EH (cell line): ENCODE measurements around the gene KIAA1958.

Experiments used
- DNase-seq: peaks from one replicate; pipeline ENCODE4 v3.0.0-alpha.2; 2015; ENCODE audit warnings: low read depth

Gene KIAA1958

DNA sequence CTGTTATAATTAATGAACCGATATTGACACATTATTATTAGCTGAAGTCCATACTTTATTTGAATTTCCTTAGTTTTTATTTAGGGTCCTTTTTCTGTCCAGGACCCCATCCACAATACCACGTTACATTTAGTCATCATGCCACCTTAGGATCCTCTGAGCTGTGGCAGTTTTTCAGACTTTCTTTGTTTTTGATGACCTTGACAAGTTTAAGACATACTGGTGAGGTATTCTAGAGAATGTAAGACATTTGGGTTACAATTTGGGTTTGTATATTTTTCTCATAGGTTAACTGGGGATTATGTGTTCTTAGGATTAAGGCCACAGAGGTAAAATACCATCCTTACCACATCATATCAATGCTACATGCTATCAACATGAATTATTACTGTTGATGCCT, 42.7 kb downstream of the KIAA1958 start:
- no peak for DNase-seq

GRCh38 chr9:112530751-112531205, 44.2 kb downstream of the KIAA1958 start:
- peak; percentile 43 for DNase-seq

DNA sequence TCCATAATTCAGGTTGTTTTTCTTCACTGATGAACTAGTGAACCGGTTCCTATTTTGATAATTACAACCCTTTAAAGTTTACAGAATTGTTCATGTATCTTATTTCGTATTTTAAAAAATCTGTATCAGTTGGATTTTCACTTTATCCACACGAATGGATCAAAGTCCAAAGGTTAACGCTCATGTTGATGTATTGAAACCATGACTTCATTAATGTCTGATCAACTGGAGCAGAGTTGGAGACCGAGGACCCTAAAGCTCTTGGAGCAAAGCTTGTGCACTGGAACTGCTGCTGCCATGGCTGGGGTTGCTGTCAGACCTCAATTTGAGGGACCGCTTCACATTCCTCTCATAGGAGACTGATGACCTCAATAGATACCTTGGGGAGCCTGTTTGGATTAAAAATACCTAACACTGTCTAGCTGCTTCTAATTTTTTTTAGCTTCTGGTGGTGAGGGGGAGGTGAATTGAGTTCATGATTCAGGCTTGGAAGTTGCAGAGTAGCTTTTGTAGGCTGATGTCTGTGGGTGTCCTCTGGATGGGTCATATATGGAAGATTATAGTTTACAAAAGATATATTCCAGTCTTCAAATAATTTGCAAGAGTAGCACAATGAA, 45.1 kb downstream of the KIAA1958 start:
- peak; percentile 75 for DNase-seq

GRCh38 chr9:112532427-112532826, 45.8 kb downstream of the KIAA1958 start:
- peak; percentile 69 for DNase-seq

DNA sequence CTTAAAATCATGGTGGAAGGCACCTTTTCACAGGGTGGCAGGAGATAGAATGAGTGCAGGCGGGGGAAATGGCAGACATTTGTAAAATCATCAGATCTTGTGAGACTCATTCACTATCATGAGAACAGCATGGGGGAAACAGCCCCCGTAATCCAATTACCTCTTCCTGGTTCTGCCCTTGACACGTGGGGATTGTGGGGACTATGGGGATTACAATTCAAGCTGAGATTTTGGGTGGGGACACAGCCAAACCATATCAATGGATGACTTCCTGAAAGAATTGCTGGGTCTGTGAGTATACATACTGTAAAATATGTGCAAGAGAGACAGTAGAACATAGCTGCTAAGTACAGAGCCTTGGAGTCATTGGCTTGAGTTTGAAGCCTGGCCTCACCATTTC, 47.0 kb downstream of the KIAA1958 start:
- DNase-seq, result no peak

DNA sequence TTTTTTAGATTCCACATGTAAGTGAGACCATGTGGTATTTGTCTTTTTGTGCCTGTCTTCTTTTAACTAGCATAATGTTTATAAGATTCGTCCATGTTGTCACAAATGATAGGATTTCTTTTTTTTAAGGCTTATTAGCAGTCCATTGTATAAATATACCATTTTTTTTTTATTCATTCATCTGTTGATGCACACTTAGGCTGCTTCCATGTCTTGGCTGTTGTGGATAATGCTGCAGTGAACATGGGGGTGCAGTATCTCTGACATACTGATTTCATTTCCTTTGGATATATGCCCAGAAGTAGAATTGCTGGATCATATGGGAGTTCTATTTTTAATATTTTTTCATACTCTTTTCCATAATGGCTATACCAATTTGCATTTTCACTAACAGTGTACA, 48.7 kb downstream of the KIAA1958 start:
- peak; percentile 68 for DNase-seq

- DNase-seq, result peak; percentile 92
Measured at GRCh38 chr9:112535811-112536210, 49.2 kb downstream of the KIAA1958 start.

DNA sequence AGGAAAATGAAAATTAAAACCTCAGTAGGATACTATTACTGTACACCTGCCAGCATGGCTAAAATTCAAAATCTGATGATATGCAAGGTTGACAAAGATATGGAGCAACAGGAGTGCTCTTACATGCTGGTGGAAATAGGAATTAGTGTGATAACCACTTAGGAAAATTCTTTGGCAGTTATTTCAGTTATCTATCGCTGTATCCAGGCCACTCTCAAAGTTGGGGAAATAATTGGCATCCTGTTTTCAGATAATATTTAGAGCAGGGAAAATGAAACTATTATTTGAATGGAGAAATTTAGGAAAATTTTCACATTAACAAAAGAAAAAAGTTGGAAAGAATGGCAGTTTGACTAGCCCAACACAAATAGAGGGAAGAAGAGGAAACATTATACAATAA, 50.9 kb downstream of the KIAA1958 start:
- DNase-seq, result no peak

DNA sequence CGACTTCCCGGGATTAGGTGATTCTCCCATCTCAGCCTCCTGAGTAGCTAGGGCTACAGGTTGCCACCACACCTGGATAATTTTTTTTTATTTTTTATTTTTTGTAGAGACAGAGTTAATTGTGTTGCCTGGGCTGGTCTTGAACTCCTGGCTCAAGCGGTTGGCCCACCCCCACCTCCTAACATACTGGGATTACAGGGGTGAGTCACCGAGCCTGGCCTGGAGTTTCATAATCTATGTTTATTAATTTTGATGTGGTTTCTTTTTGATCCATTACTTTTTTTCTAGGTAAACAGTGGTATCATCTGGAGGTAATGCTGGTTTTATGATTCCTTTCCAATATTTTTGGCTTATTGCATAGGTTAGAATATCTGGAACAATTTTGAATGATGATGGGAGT, 54.2 kb downstream of the KIAA1958 start:
- DNase-seq, result no peak

- DNase-seq, result peak; percentile 90
Measured at GRCh38 chr9:112541685-112542084, 55.1 kb downstream of the KIAA1958 start.

- DNase-seq, result no peak
Measured at GRCh38 chr9:112542593-112543292, 56.1 kb downstream of the KIAA1958 start.

DNA sequence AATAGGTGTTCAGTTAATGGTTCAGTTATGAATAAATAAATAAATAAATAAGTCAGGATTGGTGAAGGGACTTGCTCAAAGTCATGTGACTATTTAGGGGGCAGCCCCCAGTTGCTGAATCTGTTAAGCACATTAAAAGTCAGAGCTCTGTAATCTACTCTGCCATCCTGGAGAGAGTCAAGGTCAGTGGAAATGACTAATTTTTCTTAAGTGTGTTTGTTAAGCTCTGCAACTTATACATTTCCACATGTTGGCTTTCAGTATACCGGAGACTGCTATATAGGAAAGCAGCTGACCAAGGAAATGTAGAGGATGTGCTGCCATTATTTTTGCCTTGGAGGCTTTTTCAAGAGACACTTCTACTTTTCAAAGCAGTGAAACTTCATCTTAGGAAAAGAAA, 57.9 kb downstream of the KIAA1958 start:
- peak; percentile 14 for DNase-seq

- no peak for DNase-seq
Measured at GRCh38 chr9:112545237-112545636, 58.6 kb downstream of the KIAA1958 start.

DNA sequence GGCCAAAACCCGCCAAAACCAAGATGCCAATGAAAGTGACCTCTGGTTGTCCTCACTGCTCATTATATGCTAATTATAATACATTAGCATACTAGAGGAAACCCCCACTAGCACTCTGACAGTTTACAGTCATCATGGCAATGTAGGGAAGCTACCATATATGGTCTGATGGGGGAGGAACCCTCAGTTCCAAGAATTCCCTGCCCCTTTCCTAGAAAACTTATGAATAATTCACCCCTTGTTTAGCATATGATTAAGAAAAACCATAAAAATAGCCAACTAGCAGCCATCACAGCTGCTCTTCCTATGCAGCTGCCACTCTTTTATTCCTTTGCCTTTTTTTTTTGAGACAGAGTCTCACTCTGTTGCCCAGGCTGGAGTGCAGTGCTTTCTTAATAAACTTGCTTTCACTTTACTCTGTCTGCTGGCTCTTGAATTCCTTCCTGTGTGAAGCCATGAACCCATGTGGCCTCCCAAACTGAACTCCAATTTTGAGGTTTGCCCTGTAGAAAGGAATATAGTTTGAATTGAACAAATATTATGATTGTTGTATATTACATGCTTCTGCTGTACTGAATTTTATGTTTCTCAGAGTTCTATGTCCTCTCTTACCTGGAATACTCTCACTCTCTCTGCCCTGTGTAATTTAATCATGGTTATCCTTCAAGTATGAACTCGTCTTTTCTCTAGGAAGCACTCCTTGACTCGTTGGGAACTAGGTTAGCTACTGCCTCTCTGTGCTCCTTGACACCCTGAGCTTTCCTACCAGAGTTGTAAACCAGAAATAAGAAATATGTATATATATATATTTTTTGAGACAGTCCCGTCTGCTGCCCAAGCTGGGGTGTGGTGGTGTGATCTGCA, 59.8 kb downstream of the KIAA1958 start:
- DNase-seq, result peak; percentile 67

DNA sequence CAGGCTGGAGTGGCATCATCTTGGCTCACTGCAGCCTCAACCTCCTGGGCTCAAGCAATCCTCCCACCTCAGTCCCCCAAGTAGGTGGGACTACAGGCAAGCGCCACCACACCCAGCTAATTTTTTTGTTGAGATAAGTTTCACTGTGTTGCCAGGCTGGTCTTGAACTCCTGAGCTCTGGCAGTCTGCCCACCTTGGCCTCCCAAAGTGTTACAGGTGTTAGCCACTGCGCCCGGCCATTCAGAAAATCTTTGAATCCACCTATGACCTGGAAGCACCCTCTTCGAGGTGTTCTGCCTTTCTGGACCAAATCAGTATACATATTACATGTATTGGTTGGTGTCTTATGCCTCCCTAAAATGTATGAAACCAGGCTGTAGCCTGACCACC, 61.4 kb downstream of the KIAA1958 start:
- DNase-seq, result no peak

DNA sequence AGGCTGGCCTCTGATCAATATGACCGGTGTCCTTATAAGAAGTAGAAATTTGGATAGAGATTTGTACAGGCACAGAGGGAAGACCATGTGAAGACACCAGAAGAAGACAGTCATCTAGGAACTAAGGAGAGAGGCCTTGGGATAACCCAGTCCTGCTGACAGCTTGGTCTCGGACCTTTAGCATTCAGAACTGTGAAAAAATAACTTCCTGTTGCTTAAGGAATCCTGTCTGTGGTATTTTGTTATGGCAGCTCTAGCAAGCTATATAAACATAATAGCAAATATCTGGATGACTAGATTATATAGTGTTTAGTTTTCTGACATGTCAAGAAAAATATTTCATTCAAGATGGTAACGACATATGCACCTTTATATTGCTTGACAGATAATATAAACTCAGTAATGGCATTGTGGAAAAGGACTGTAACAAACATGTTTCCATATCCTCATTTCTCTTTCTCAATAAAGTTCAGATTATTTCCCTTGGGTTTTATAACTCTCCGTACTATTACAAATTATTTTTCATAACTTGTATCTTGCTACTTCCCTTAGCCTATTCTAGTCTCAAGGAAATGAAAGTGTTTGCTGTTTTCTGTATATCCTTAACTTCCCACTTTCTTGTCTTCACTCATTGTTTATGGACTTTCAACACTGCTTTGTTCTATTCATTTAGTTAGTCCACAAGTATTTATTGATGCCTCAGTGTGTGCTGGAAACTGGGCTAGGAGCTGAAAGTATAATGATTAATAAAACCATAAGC, 62.4 kb downstream of the KIAA1958 start:
- DNase-seq, result peak; percentile 78

DNA sequence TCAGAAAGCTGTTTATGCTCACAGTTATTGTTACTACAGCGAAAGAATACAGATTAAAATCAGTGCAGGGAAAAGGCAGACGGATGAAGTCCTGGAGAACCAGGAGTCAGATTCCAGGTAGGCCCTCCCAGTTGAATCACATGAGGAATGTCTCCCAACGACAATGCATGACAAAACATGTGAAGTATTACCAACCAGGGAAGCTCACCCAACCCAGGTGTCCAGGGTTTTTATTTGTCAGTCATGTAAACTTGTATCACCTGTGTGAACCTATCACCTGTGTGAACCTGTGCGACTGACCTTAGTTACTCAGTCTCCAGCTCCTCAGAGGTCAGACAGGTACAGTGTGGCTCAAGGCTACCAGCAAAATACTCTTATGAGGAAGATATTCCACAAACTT, 63.9 kb downstream of the KIAA1958 start:
- no peak for DNase-seq

DNA sequence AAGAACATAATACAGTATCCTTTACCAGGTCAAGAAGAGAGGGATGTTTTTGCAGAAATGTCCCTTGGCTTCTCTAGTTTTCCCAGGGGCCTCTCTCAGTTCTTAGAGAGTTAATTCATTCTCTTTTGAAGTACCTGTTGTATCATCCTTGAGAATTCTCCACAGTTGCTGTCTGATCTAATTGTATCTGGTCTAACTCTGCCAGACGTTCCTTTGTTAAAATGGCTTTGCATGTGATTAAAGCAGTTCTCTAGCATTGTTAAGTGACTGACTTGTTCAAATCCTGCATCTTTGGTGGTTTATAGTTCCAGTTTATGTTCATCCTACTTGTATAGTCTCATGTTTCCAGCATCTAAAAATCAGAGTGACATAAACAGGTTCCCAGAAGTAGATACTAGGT, 65.0 kb downstream of the KIAA1958 start:
- no peak for DNase-seq

DNA sequence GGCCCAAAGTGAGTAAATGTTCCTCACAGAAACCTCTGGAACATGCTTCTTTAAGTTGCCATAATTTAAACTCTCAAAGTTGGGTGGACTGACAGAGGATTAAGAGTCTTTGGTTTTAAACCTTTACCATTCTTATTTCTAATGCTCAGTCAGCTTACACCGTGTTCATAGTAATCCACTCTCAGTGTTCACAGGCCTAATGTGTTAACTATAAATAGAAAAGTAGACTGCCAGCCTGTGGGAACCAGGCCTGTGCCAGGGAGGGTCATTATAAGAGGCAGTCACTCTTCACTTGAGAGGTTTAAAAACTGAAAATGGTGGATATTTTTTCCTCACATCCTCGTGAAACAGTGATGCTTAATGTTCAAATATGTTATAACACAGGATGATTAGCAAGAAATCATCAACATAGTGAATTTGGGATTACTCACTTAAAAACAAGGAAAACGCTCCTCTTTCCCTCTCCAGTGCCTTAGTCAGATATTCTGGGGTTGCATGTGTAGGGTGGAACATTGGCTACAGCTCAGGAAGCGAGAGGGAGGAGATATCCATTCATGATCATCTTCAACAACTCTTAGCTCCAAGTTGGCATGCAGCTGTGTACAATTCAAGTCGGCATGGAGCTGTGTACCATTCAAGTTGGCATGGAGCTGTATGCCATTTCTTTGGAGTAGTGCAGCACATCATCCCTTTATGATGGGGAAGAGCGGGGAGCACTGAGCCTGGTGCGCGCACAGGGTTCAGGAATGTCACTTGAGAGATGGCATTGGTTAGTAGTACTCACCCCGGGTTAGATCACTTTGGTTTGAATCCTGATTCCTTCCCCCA, 65.8 kb downstream of the KIAA1958 start:
- peak; percentile 18 for DNase-seq

DNA sequence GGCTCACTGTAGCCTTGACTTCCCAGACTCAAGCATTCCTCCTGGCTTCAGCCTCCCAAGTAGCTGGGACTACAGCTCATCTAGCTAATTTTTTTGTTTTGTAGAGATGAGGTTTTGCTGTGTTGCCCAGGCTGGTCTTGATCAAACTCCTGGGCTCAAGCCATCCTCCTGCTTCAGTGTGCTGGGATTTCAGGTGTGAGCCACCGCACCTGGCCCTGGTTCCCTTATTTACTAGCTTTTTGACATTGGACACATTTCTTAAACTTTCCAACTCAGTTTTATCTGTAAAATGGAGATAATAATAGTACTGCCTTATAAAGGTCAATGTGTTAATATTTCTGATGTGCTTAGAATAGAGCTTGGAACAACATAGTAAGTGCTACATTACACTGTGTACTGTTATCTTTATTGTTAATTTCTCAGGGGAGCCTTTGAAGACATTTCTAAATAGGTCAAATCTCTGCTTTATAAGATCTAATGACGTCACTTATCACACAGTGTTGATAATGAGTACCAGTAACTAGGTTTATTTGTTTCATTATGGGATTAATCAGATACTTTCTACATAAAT, 66.7 kb downstream of the KIAA1958 start:
- DNase-seq, result no peak

DNA sequence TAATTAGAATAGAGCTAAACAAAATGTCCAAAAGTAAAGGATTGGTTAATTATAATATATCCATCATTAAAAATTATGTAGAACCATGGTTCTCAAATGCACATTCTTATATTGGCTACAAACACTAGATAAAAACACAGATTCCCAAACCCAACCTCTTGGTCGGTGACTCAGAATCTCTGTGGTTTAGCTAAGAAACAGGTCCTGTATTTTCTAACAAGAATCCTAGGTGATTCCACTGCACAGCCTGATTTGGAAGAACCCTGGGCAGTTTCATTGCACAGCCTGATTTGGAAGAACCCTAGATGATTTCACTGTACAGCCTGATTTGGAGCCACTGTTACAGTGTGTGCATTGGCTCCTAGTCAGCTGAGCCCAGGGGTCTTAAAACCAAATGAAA, 67.9 kb downstream of the KIAA1958 start:
- peak; percentile 70 for DNase-seq
